ENCODE data around the gene ADCY7.
"Not testable (repeated sequence)": the region's sequence is repeated elsewhere in the genome, so short reads cannot be mapped to it uniquely, and the experiment has no call there.

Gene ADCY7

DNA sequence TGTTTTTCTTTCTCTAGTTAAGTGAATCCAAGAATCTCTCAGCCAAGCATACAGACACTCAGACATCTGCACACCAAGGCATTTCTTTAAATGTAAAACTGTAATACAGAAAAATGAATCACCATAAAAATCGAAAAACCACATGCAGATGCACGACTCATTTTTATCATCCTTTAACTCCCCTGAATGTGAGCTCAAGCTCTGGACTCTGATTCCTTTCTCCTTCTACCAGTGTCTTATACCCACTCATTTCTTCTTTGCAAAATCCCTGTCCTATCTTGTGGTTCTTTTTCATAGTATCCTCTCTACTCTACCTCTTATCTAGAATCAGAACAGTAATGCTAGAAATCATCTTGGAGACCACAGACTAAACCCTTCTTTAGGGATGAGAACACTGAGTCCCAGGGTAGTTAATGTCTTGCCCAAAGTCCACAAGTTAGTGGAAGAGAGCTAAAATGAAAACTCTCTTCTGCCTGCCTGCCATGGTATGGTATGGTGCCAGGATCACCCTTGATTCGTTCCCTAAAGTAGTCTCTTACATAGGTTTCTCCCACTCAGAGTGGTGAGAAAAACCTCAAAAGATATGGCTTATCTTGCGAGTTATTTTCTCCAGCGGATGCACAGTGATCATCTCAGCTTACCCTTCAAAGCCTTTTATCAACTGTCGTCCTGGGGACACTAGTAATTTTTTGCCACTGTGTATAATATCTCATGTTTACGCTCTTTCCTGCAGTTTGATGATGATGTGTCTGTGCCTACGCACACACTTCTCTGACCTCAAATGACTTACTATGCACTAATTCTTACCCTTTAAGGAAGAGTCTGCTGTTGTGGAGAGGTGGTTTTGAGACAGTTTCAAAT lies 72.2 kb downstream of the ADCY7 start:
- DNase-seq (ENCODE audit: low read depth): no peak

DNA sequence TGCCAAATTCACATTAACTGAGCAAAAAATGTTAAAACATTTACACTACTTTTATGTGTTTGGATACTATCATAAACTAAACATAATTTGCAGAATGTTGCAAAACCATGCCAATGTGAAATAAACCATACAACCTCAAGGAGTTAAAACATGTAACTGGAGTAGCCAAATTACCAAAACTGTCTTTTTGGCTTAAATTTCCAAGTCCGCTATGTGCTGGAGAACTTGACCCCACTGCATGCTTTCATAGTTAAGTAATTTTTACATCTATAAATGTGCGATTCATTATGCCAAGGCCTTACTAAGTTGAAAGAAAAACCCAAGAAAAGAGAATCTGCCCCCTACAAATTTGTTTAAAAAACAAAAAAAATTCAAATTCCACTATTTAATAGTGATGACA lies 74.2 kb downstream of the ADCY7 start:
- no peak for DNase-seq (ENCODE audit: low read depth)

DNA sequence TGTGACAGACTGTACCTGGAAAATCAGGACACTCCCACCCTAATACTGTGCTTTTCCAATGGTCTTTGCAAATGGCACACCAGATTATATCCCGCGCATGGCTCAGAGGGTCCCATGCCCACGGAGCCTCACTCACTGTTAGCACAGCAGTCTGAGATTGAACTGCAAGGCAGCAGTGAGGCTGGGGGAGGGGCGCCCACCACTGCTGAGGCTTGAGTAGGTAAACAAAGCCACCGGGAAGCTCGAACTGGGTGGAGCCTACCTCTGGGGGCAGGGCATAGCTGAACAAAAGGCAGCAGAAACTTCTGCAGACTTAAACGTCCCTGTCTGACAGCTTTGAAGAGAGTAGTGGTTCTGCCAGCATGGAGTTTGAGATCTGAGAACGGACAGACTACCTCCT lies 77.2 kb downstream of the ADCY7 start:
- DNase-seq (ENCODE audit: low read depth): not testable (repeated sequence)

DNA sequence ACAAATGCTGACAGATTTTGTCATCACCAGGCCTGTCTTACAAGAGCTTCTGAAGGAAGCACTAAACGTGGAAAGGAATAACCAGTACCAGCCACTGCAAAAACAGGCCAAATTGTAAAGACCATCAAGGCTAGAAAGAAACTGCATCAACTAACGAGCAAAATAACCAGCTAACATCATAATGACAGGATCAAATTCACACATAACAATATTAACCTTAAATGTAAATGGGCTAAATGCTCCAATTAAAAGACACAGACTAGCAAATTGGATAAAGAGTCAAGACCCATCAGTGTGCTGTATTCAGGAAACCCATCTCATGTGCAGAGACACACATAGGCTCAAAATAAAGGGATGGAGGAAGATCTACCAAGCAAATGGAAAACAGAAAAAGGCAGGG lies 78.9 kb downstream of the ADCY7 start:
- not testable (repeated sequence) for DNase-seq (ENCODE audit: low read depth)

DNA sequence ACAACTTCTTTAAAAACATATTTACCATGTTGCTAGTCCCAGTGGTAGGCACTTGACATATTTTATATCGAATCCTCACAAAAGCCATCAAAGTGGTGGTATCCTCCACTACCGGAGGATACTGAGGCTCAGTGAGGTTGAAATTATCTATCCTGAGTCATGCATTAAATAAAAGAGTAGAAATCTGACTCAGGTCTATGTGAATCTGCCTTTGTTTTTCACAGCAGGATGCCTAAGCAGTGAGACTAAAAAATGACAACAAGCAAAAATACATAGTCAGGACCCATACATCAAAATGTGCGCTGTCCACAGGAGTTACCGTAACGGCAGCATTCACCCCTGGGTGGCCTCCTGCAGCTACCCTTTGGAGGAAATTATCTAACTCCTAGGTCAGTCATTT lies 84.8 kb downstream of the ADCY7 start:
- DNase-seq (ENCODE audit: low read depth): no peak

DNA sequence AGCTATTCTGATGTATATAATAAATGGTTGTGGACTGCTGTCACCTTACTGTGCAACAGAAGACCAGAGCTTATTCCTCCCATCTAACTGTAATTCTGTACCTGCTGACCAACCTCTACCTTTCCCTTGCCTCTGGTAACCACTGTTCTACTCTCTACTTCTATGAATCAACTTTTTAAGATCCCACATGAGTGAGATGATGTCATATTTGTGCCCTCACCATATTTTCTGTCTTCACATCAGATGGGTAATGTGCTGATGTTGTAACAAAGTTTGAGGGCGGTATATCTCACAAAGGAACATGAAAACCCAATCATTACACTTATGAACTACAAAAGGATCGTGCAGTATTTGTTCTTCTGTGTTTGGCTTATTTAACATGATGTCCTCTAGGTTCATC lies 85.6 kb downstream of the ADCY7 start:
- no peak for DNase-seq (ENCODE audit: low read depth)

DNA sequence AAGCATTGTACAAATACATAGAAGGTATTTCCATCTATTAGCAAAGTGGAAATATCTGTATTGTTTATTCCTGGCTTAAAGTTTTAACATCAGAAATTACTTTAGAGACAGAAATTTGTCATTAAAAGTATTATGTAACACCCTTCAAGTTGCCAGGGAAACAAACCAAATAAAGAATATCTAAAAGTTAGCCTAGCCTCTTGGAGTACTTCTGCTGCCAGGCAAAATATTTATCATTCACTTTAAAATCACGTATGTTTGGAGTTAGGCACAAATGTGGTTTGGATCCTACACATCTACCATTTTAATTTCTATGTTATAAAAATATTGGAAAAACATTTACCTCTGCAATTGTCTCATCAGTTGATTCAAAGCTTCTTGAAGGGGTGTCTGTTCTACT lies 87.7 kb downstream of the ADCY7 start:
- no peak for DNase-seq (ENCODE audit: low read depth)

DNA sequence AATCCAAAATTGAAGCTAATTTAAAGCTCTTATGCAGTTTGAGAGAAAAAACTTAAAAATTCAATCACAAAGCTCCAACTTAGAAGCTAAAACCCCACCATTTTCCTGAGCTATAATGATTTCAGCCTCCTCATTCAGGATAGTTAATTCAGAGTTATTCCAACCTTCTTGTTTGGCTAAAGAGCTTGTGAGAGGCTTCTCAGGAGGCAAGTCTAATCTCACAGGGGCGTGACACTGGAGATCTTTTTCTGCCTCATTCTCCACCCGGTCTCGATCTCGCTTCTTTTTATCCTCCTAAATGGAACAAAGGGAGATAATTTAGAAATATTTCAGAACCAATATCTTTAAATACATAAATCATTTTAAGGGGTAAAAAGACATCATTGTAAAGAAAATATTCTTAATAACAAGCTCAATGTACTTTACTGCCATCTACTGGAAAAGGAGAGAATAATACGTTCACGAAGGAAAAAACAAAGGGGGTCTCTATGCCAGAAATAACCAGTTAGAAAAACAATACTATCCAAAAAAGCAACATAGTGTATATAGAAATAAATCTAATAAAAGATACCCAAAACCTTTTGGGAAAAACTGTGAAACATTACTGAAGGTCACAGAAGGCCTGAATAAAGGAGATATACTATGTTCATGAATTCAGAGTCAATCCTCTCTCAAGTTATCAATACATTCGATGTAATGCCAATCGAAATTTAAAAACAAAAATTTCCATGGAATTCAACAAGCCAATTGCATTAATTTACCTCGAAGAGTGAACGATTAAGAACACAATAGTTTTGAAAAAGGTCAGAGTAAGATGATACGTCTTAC lies 88.5 kb downstream of the ADCY7 start:
- DNase-seq (ENCODE audit: low read depth): no peak

DNA sequence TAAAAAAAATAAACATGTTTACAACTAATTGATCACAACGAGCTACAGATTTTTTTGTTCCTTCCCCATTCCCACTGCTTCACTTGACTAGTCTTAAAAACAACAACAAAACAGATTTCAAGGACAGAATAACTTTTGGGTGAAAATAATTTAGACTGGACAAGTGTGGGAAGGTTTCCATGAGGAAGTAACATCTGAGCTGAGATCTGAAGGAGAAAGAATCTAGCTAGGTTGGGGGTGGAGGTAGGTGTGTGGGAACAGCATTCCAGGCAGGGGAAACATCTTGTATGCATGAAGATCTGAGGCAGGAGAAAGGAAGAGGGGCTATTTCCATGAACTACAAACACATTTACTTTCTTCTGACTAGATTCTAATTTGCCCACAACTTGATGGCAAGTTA lies 93.3 kb downstream of the ADCY7 start:
- DNase-seq (ENCODE audit: low read depth): no peak

DNA sequence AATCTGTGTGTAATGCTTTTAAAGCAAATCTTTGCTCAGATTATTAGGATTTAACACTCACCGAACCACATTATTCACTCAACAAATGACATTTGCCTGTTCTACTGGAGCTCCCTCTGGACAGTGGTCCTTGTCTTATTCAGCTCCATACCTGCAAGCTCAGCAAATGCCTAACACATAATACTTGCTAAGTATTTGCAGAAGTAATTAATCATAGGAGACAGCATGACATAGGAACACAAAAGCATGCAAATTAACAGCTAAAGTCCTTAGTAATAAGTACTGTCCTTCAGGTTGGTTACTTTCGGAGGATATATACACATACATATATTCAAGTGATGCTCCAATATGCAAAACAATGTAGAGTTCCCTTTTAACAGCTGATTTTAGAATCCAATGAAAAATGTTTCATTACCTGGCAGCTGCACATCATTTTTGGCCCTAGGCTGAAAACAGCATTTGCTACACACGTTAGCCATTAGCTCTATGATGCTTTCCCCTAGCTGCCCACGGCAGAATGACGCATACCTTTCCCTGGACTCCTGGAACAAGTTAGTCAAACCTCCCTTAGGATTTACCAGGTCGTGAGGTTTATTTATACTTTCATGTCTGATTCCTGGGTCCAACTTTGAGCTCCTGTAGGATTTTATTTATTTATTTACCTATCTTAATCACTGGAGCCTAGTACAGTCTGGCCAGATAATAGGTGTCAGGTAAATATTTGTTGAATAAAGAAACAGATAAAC lies 93.9 kb downstream of the ADCY7 start:
- DNase-seq (ENCODE audit: low read depth): no peak

DNA sequence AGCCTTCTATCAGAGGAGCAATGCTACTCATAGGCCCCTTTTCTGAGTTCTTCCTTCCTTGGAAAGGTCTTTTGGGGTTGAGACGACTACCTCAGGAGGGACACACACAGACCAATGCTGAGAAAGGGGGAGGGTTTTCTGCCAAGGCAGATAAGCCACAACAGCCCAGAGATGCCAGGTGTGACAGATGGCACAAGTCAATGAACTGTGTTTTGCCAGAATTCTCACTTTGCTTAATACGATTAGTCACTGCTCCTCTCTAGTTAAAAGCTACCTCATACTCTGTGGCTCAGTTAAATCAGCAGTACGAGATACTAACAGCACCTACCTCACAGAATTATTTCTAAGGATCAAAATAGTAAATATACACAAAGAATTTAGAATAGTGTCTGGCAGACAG lies 94.4 kb downstream of the ADCY7 start:
- DNase-seq (ENCODE audit: low read depth): no peak

DNA sequence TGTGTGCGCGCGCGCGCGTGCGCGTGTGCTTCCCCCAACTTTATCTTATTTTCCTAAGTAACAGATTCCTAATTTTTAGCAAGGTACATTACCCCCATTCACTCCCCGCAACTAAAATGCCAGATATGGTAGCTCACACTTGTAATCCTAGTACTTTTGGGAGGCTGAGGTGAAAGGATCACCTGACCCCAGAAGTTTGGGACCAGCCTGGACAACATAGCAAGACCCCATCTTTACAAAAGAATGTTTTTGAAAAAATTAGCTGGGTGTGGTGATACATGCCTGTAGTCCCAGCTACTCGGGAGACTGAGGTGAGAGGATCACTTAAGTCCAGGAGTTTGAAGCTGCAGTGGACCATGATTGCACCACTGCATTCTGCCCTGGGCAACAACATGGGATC lies 97.3 kb downstream of the ADCY7 start:
- DNase-seq (ENCODE audit: low read depth): no peak

DNA sequence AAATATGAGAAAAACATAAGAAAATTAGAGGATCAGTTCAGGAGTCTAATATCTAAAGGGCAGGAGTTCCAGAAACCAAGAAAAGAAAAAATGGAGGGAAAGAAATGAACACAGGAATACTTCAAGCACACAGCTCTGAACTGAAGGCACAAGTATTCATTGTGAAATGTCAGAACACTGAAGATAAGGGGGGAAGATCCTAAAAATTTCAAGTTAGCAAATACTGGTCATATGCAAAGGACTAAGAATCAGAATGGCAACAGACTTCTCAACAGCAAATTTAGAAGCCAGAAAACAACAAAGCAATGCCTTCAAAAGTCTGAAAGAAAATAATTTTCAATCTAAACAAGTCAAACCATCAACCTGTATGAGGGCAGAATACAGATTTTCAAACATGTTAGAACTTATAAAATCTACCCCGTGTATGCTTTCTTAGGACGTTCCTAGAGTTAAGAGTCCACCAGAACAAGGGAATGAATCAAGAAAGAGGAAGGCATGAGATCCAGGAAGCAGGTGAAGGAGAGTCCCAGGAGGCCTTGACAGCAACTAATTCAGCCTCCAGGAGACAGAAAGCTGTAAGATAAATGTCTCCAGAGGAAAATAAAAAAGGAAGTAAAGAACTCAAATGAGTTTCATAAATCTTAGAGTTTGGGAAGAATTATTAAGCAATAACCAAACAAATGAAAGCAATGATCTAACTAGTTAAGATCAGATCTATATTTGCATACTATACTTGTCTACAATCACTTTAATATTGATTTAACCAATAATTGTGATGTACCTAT lies 99.6 kb downstream of the ADCY7 start:
- DNase-seq (ENCODE audit: low read depth): no peak

Data from HS-5 (cell line).